A673 (cell line): Measurements from ENCODE around the gene JAG2. TPM values are rescaled to one million over a fixed set of nuclear protein-coding genes. Genes with fewer than 3 reads are reported as not detected.

ENCODE experiments used
- BruUV-seq: library from RNA; stranded (reverse); fragments of 400-500 nt; replicated peaks from 2 replicates; lab custom pipeline; 2021; lab: Mats Ljungman, UMichigan
- CTCF ChIA-PET: fragments of 300-600 bp; sonication (Branson Sonifier 250); formaldehyde crosslinking; loops from one replicate; lab custom pipeline; 2022; ENCODE audit warnings: antibody characterized with exemption; lab: Charles Lee
- POLR2A ChIA-PET: fragments of 300-600 bp; sonication (Branson Sonifier 250); formaldehyde crosslinking; loops from one replicate; lab custom pipeline; 2022; ENCODE audit warnings: antibody characterized with exemption; ENCODE audit not compliant: low non-redundant PET; lab: Charles Lee
- DNase-seq: peaks from one replicate; pipeline ENCODE4 v3.0.0-alpha.2; 2015; ENCODE audit warnings: low spot score
- H3K27ac ChIP-seq: fragments of 200-600 bp; sonication (generic); 2 replicates; pipeline ENCODE4 v1.5.1; 2016; ENCODE audit warnings: mixed run types, low read depth, mild to moderate bottlenecking, mixed read lengths, antibody characterized with exemption, low read length; ENCODE audit not compliant: poor library complexity, severe bottlenecking
- H3K27me3 ChIP-seq: fragments of 200-600 bp; sonication (generic); replicated peaks from 2 replicates; pipeline ENCODE4 v1.6.1; 2017; ENCODE audit warnings: mixed run types, low read depth, mild to moderate bottlenecking, mixed read lengths, antibody characterized with exemption, low read length; ENCODE audit not compliant: insufficient read depth, poor library complexity
- H3K36me3 ChIP-seq: fragments of 200-600 bp; sonication (generic); 2 replicates; pipeline ENCODE4 v1.6.1; 2016; ENCODE audit warnings: mixed run types, mild to moderate bottlenecking, mixed read lengths, antibody characterized with exemption, low read length; ENCODE audit not compliant: insufficient read depth, poor library complexity, severe bottlenecking
- H3K4me1 ChIP-seq: fragments of 200-600 bp; sonication (generic); 2 replicates; pipeline ENCODE4 v1.6.1; 2017; ENCODE audit warnings: mixed run types, mild to moderate bottlenecking, mixed read lengths, antibody characterized with exemption, low read length; ENCODE audit not compliant: insufficient read depth, poor library complexity, severe bottlenecking
- H3K4me3 ChIP-seq: fragments of 200-600 bp; sonication (generic); 2 replicates; pipeline ENCODE4 v1.5.1; 2016; ENCODE audit warnings: low read depth, mixed run types, mild to moderate bottlenecking, mixed read lengths, low read length; ENCODE audit not compliant: poor library complexity, severe bottlenecking
- H3K9me3 ChIP-seq: fragments of 200-600 bp; sonication (generic); 2 replicates; pipeline ENCODE4 v1.6.1; 2016; ENCODE audit warnings: mixed run types, low read depth, mild to moderate bottlenecking, mixed read lengths, antibody characterized with exemption, low read length; ENCODE audit not compliant: poor library complexity, severe bottlenecking
- CTCF ChIP-seq: fragments of 300-800, 200-600 bp; sonication (generic); conservative IDR thresholded peaks from 2 replicates; pipeline ENCODE4 v1.5.1; 2017; ENCODE audit warnings: low read depth, mild to moderate bottlenecking, antibody characterized with exemption, low read length, moderate library complexity, mixed read lengths
- EZH2 ChIP-seq: fragments of 200-600 bp; sonication (generic); IDR thresholded peaks from 2 replicates; pipeline ENCODE4 v1.6.1; 2017; ENCODE audit warnings: borderline replicate concordance, low read depth, mild to moderate bottlenecking, mixed read lengths, antibody characterized with exemption, low read length; ENCODE audit not compliant: poor library complexity, severe bottlenecking
- intact Hi-C: fragments of 100-400 bp; cut with micrococcal nuclease; formaldehyde crosslinking; loops from one replicate; pipeline ENCODE4 v1.10.0; 2022; ENCODE audit not compliant: unreplicated experiment
- total RNA-seq: library from RNA; stranded (reverse); gene quantifications from 2 replicates; pipeline ENCODE4 v1.2.3, GENCODE V29; 2021

JAG2 gene
- total RNA-seq, 1 experiment from 2014 or later: 14.3 TPM

GRCh38 chr14:105166571-105167302 is 1.8 kb downstream of the JAG2 start:
- ChIA-PET CTCF (no interaction called here), POLR2A (no interaction called here)
- no TSS peak for BruUV-seq
- H3K27ac ChIP-seq: no peak overlapping the region
- no peaks in the 10 kb centered on the region for H3K36me3 ChIP-seq
- no peaks in the 10 kb centered on the region for H3K27me3 ChIP-seq
- no peak for DNase-seq
- intact Hi-C loops: no loop called here
- H3K9me3 ChIP-seq: no peaks in the 10 kb centered on the region
- no peak for TF ChIP-seq CTCF
- TF ChIP-seq EZH2: no peak
- peak overlapping the region; percentile 55 for H3K4me3 ChIP-seq
- H3K4me1 ChIP-seq: peaks cover 63% of the 10 kb centered on the region

- Histone ChIP-seq H3K9me3 (no peaks in the 10 kb centered on the region), H3K27ac (no peak overlapping the region), H3K27me3 (no peaks in the 10 kb centered on the region), H3K36me3 (no peaks in the 10 kb centered on the region), H3K4me1 (peaks cover 55% of the 10 kb centered on the region), H3K4me3 (no peak overlapping the region)
- ChIA-PET POLR2A (no interaction called here), CTCF (no interaction called here)
- no TSS peak for BruUV-seq
- TF ChIP-seq EZH2 (no peak), CTCF (no peak)
- intact Hi-C loops: no loop called here
- no peak for DNase-seq
These were observed 2.7 kb downstream of the JAG2 start for GRCh38 chr14:105165761-105166485.

- intact Hi-C loops: no loop called here
- no TSS peak for BruUV-seq
- Histone ChIP-seq H3K36me3 (no peaks in the 10 kb centered on the region), H3K27ac (no peak overlapping the region), H3K4me3 (no peak overlapping the region), H3K9me3 (no peaks in the 10 kb centered on the region), H3K27me3 (no peaks in the 10 kb centered on the region), H3K4me1 (peaks cover 48% of the 10 kb centered on the region)
- POLR2A ChIA-PET: no interaction called here
- no peak for DNase-seq
- TF ChIP-seq CTCF (no peak), EZH2 (no peak)
- CTCF ChIA-PET: no interaction called here
These were observed 3.4 kb downstream of the JAG2 start for GRCh38 chr14:105165134-105165704.
